ENCODE results near the gene CDC14A.

GRCh38 chr1:100411019-100411418, 58.7 kb downstream of the CDC14A start:
- no peak for TF ChIP-seq POLR2A (IDR thresholded peaks at IDR 0.05)
- TF ChIP-seq POLR2AphosphoS5 (IDR thresholded peaks at IDR 0.05): no peak
